Measurements from ENCODE around the gene ZDHHC13.

DNA sequence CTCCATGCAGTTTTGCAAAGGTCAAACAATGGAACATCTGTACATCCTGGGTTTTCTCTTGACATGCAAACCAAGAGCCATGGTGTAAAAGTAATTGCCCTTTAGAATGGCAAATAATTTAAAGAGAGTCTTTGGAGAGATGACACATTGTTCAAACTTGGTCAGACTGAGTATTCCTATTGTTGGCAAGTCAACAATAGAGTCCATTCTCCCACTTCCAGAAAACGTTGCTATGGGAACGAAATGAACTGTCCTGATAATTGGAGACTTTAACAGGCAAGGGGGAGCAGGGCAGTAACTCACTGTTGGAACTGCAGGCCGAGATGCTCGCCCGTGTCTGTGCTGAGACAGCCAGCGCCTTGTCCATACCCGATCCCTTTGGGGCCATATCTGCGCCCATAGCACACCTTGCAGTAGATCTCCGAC is 70.9 kb downstream of the ZDHHC13 start:
- TF ChIP-seq, protein P1, sequence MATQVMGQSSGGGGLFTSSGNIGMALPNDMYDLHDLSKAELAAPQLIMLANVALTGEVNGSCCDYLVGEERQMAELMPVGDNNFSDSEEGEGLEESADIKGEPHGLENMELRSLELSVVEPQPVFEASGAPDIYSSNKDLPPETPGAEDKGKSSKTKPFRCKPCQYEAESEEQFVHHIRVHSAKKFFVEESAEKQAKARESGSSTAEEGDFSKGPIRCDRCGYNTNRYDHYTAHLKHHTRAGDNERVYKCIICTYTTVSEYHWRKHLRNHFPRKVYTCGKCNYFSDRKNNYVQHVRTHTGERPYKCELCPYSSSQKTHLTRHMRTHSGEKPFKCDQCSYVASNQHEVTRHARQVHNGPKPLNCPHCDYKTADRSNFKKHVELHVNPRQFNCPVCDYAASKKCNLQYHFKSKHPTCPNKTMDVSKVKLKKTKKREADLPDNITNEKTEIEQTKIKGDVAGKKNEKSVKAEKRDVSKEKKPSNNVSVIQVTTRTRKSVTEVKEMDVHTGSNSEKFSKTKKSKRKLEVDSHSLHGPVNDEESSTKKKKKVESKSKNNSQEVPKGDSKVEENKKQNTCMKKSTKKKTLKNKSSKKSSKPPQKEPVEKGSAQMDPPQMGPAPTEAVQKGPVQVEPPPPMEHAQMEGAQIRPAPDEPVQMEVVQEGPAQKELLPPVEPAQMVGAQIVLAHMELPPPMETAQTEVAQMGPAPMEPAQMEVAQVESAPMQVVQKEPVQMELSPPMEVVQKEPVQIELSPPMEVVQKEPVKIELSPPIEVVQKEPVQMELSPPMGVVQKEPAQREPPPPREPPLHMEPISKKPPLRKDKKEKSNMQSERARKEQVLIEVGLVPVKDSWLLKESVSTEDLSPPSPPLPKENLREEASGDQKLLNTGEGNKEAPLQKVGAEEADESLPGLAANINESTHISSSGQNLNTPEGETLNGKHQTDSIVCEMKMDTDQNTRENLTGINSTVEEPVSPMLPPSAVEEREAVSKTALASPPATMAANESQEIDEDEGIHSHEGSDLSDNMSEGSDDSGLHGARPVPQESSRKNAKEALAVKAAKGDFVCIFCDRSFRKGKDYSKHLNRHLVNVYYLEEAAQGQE (IDR thresholded peaks at IDR 0.05), result no peak
- no peak for TF ChIP-seq CTCF (IDR thresholded peaks at IDR 0.05)
- no peak for TF ChIP-seq SREBF2 (IDR thresholded peaks at IDR 0.05)
- no peak for TF ChIP-seq ELK1 (IDR thresholded peaks at IDR 0.05; ENCODE audit: low read depth, low read length)
- TF ChIP-seq TP53 (CRISPR knock-in tag; IDR thresholded peaks at IDR 0.05), result no peak
- TF ChIP-seq, protein P2, sequence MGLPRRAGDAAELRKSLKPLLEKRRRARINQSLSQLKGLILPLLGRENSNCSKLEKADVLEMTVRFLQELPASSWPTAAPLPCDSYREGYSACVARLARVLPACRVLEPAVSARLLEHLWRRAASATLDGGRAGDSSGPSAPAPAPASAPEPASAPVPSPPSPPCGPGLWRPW (IDR thresholded peaks at IDR 0.05), result no peak
- no peak for TF ChIP-seq RAD21 (conservative IDR thresholded peaks at IDR 0.05 in 1 of 2, IDR thresholded peaks at IDR 0.05 in 1 of 2)
- TF ChIP-seq HEYL (CRISPR knock-in tag; IDR thresholded peaks at IDR 0.05), result no peak
- TF ChIP-seq JUN (IDR thresholded peaks at IDR 0.05), result no peak
- TF ChIP-seq POLR2A (IDR thresholded peaks at IDR 0.05; ENCODE audit: low read length), result no peak
- no peak for TF ChIP-seq NFE2L2 (conservative IDR thresholded peaks at IDR 0.05; ENCODE audit: low read length)
- TF ChIP-seq MAFK (IDR thresholded peaks at IDR 0.05; ENCODE audit: partially characterized antibody), result no peak
- TF ChIP-seq HMGXB4 (CRISPR knock-in tag; IDR thresholded peaks at IDR 0.05; ENCODE audit: borderline replicate concordance), result no peak
- no peak for TF ChIP-seq EP300 (IDR thresholded peaks at IDR 0.05)
